Activated CD8-positive, alpha-beta T cell treated with anti-CD3 and anti-CD28 coated beads for 36 hours (primary cell): ENCODE results near the gene CYREN. TPM values are rescaled to one million over a fixed set of nuclear protein-coding genes. Genes with fewer than 3 reads are reported as not detected.

Experiments
- ATAC-seq: fragments of 200-7000 bp; cut with Tn5 transposase; one replicate; pipeline ENCODE4 v1.10.0; 2021; ENCODE audit warnings: mild to moderate bottlenecking, moderate library complexity
- CTCF ChIA-PET: fragments of 350-600 bp; sonication (Branson Sonifier 250); formaldehyde crosslinking; loops from one replicate; lab custom pipeline; 2021; ENCODE audit warnings: antibody characterized with exemption; lab: Charles Lee
- POLR2A ChIA-PET: fragments of 350-600 bp; sonication (Branson Sonifier 250); formaldehyde crosslinking; loops from one replicate; lab custom pipeline; 2021; ENCODE audit warnings: antibody characterized with exemption; lab: Charles Lee
- DNase-seq: peaks from one replicate; pipeline ENCODE4 v3.0.0-alpha.2; 2020
- H3K27ac Mint-ChIP-seq: one replicate; pipeline ENCODE4 v1.8.0; 2021; ENCODE audit warnings: mild to moderate bottlenecking, mixed read lengths
- H3K27me3 Mint-ChIP-seq: one replicate; pipeline ENCODE4 v1.8.0; 2021; ENCODE audit warnings: mixed read lengths
- H3K36me3 Mint-ChIP-seq: one replicate; pipeline ENCODE4 v1.8.0; 2021; ENCODE audit warnings: low read depth, mixed read lengths
- H3K4me1 Mint-ChIP-seq: one replicate; pipeline ENCODE4 v1.8.0; 2021; ENCODE audit warnings: low read depth, mixed read lengths
- H3K4me3 Mint-ChIP-seq: one replicate; pipeline ENCODE4 v1.8.0; 2021; ENCODE audit warnings: mild to moderate bottlenecking, moderate library complexity, mixed read lengths
- H3K9me3 Mint-ChIP-seq: one replicate; pipeline ENCODE4 v1.8.0; 2021; ENCODE audit warnings: mixed read lengths
- intact Hi-C: fragments of 100-400 bp; cut with micrococcal nuclease; formaldehyde crosslinking; loops from one replicate; pipeline ENCODE4 v1.10.0; 2022
- total RNA-seq, 2 experiments: library from RNA; stranded (reverse); gene quantifications; one replicate each; pipeline ENCODE4 v1.2.3, GENCODE V29; 2021
- TF ChIP-seq, protein P1 (sequence below): fragments of 200-600 bp; IDR thresholded peaks from one replicate; pipeline ENCODE4 v1.8.0; 2022; ENCODE audit warnings: antibody characterized with exemption, mild to moderate bottlenecking

Gene CYREN
- total RNA-seq, 2 experiments from 2014 or later, result 32.5 to 35.4 TPM

- no peak for DNase-seq
- peaks cover 20% of the 10 kb centered on the region for H3K9me3 Mint-ChIP-seq
- no peak overlapping the region for H3K27ac Mint-ChIP-seq
- no peak for ATAC-seq
- CTCF ChIA-PET, result no interaction called here
- TF ChIP-seq, protein P1, sequence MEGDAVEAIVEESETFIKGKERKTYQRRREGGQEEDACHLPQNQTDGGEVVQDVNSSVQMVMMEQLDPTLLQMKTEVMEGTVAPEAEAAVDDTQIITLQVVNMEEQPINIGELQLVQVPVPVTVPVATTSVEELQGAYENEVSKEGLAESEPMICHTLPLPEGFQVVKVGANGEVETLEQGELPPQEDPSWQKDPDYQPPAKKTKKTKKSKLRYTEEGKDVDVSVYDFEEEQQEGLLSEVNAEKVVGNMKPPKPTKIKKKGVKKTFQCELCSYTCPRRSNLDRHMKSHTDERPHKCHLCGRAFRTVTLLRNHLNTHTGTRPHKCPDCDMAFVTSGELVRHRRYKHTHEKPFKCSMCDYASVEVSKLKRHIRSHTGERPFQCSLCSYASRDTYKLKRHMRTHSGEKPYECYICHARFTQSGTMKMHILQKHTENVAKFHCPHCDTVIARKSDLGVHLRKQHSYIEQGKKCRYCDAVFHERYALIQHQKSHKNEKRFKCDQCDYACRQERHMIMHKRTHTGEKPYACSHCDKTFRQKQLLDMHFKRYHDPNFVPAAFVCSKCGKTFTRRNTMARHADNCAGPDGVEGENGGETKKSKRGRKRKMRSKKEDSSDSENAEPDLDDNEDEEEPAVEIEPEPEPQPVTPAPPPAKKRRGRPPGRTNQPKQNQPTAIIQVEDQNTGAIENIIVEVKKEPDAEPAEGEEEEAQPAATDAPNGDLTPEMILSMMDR, result no peak
- intact Hi-C loops, result no loop called here
- H3K4me1 Mint-ChIP-seq, result no peaks in the 10 kb centered on the region
- H3K36me3 Mint-ChIP-seq, result peaks cover 50% of the 10 kb centered on the region
- H3K27me3 Mint-ChIP-seq, result no peaks in the 10 kb centered on the region
- H3K4me3 Mint-ChIP-seq, result no peak overlapping the region
- POLR2A ChIA-PET, result interaction anchor here (1.7 kb wide), 1 partner anchor 11 kb away, joined by 4 read pairs; the partner anchor contains the start of gene CYREN
Measured at GRCh38 chr7:135181261-135181928, 10.9 kb upstream of the CYREN start.

GRCh38 chr7:135180122-135180521 is 9.6 kb upstream of the CYREN start:
- H3K36me3 Mint-ChIP-seq, result peaks cover 42% of the 10 kb centered on the region
- no peak overlapping the region for H3K27ac Mint-ChIP-seq
- H3K4me1 Mint-ChIP-seq, result no peaks in the 10 kb centered on the region
- H3K9me3 Mint-ChIP-seq, result peaks cover 20% of the 10 kb centered on the region
- ChIA-PET POLR2A (no interaction called here), CTCF (interaction anchor here (1.2 to 2.2 kb wide), 2 partner anchors 9 to 18 kb away, joined by 3 to 6 read pairs; partner anchors contain the start of gene CYREN)
- no peak for ATAC-seq
- no peak overlapping the region for H3K4me3 Mint-ChIP-seq
- DNase-seq, result no peak
- no peaks in the 10 kb centered on the region for H3K27me3 Mint-ChIP-seq
- TF ChIP-seq, protein P1, result no peak
- intact Hi-C loops, result no loop called here

DNA sequence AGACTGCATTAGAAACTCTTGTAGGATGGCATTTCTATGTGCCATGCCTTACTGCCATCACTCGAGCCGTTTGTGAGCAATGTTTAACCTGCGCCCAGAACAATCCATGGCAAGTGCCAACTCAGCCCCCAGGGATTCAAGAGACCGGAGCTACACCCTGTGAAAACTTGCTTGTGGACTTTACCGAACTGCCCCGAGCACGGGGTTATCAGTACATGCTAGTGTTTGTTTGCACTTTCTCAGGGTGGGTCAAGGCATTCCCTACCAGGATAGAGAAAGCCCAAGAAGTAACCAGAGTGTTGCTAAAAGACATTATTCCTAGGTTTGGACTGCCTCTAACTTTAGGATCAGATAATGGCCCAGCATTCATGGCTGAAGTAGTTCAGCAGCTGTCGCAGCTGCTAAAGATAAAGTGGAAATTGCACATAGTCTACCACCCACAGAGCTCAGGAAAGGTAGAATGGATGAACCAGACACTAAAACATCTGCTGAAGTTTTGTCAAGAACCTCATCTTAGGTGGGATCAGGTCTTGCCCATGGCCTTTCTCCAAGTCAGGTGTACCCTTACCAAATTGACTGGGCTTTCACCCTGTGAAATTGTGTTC is 8.9 kb upstream of the CYREN start:
- ChIA-PET POLR2A (interaction anchor here (1.1 to 1.9 kb wide), 2 partner anchors 9 to 10 kb away, joined by 3 to 5 read pairs; partner anchors contain the start of gene CYREN), CTCF (interaction anchor here (1.2 to 2.2 kb wide), 2 partner anchors 9 to 19 kb away, joined by 3 to 6 read pairs; partner anchors contain the start of gene CYREN)
- Mint-ChIP-seq H3K4me3 (no peak overlapping the region), H3K36me3 (peaks cover 40% of the 10 kb centered on the region), H3K27ac (no peak overlapping the region), H3K9me3 (peaks cover 20% of the 10 kb centered on the region), H3K4me1 (no peaks in the 10 kb centered on the region), H3K27me3 (no peaks in the 10 kb centered on the region)
- no peak for DNase-seq
- ATAC-seq, result no peak
- TF ChIP-seq, protein P1, result no peak
- intact Hi-C loops, result no loop called here

GRCh38 chr7:135178364-135178763 is 7.9 kb upstream of the CYREN start:
- DNase-seq (no peak), ATAC-seq (no peak)
- TF ChIP-seq, protein P1, result no peak
- POLR2A ChIA-PET, result interaction anchor here (1.1 to 1.9 kb wide), 2 partner anchors 8 to 9 kb away, joined by 3 to 5 read pairs; partner anchors contain the start of gene CYREN
- H3K36me3 Mint-ChIP-seq, result peaks cover 29% of the 10 kb centered on the region
- no peaks in the 10 kb centered on the region for H3K27me3 Mint-ChIP-seq
- H3K27ac Mint-ChIP-seq, result no peak overlapping the region
- intact Hi-C loops, result no loop called here
- no peak overlapping the region for H3K4me3 Mint-ChIP-seq
- peaks cover 20% of the 10 kb centered on the region for H3K9me3 Mint-ChIP-seq
- CTCF ChIA-PET, result interaction anchor here (1.0 to 2.2 kb wide), 3 partner anchors 8 to 12 kb away, joined by 3 to 6 read pairs (median 3); partner anchors contain the start of gene CYREN
- no peaks in the 10 kb centered on the region for H3K4me1 Mint-ChIP-seq
